ENCODE measurements around the gene NTN5.
"Not testable (repeated sequence)": the region's sequence is repeated elsewhere in the genome, so short reads cannot be mapped to it uniquely, and the experiment has no call there.

Gene NTN5

DNA sequence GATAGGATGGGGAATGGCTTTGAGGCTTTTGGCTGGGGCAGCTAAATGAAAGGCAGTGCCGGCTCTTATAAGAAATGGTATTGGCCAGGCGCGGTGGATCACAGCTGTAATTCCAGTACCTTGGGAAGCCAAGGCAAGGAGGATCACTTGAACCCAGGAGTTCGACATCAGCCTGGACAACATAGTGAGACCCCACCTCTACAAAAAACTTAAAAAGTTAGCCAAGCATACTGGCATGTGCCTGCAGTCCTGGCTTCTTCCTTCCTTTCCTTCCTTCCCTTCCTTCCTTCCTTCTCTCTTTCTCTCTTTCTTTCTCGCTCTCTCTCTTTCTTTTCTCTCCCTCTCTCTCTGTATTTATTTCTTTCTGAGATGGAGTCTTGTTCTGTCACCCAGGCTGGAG, 30.0 kb downstream of the NTN5 start:
- no peak for DNase-seq

DNA sequence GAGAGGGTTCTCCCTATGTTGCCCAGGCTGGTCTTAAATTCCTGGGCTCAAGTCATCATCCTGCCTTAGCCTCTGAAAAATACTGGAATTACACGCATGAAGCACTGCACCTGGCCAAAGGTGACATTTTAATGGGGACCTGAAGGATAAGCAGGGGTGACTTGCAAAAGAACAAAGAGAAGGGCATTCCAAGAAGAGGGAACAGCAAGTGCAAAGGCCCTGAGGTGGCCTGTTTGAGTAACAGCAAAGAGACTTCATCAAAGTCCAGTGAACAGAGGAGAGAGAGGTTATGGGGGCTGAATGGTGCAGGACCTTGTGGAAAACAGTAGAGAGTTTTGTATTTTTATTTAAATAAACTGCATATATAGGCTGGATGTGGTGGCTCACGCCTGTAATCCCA, 31.0 kb downstream of the NTN5 start:
- DNase-seq, result no peak

DNA sequence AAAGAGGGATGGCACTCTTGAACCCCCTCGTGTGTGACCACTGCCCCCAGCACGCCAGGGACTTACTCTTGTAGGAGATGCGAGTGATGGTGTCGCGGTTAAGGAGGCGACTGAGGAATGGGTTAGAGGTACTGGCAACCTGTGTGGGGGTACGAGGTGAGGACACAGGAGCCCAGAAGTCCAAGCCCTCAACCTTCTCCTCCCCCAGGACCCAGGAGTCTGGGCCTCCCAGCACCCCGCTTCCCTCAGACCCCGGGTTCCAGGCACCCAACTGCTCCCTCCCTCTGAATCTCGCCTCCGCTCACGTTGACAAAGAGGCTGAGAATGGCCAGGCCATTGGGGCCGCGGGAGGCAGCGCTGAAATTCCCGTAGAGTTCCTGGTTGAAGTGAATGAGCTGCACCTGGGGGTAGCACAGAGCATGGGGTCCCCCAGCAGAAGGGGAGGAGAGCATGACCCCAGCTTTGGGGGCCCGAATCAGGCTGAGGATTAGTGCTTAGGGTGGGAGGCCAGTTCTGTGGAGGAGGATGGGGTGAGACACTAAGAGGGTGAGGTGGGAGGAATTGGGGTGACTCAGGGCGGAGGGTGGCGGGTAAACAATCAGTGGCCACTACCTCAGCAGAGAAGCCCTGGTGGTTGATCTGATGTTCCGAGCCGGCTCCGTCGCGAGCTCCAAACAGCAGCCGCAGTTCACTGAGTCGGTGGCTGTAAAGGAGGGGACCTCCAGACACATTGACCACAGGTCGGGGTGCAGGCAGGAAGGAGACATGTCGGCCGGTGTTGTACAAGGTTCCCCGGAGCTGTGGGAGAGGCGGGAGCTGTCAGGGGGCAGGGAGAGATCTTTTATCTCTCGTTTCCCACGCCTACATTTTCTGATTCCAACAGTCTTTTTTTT, 33.1 kb downstream of the NTN5 start:
- no peak for DNase-seq

DNA sequence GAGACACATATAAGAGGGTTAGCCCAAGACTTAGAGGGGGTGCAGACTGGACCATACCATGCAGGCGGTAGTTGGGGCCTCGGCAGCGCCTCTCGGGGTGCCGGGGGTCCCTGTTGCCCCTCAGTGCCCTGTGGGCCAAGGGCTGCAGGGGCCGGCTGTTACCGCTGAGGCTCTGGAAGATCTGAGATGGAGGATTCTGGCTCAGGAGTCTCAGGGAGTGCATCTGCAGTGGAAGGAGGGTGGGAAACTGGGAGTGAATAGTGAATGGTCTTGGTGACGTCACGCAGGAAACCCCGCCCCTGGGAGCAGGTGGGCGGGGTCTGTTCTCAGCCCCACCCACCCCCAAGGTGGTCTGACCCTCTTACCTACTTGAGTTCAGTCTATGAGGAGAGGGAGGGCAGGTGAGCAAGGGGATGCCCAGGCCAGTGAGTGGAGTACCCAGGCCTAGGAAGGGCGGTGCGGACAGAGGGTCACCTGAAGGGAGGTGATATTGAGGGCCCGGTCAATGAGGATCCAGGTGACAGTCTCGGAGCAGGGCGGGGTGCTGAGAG, 33.9 kb downstream of the NTN5 start:
- DNase-seq, result no peak

DNA sequence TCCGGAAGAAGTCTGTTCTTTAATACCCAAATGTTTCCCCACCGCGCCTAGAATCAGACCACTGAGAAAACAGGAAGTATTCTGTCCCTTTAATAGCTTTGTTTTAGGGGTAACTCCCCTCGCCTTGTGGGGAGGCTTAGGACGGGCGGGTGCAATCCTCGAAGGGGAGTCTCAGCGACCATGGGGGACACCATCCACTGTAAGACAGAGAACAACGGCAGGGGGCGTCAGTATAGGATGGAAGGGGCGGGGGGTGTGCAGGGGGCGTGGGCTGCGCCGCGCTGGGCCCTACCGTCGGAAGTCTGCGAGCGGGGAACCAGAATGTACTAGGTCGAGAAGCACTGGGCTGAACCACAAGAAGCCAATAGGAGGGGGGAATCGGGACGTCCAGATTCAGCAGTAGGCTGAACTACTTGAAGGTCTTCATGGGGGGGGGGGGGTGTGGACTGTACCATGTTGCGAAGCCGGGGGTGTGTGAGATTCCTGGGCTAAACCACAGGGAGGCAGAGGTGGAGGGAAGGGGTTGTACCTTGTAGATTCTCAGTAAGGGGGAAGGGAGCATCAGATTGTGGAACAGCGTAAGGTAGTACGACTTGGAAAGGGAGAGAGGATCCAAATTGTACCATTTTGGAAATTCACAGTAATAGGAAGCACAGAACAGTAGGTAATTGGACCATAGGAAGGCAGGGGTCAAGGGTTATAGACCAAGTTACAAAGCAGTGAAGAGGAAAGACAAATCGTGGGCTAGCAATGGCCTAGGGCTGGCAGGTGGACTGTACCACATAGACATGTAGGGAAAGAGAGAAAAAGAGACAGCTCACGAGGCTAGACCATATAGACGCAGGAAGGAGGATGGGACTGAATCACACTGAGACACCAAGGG, 34.6 kb downstream of the NTN5 start:
- DNase-seq, result peak; percentile 86

DNA sequence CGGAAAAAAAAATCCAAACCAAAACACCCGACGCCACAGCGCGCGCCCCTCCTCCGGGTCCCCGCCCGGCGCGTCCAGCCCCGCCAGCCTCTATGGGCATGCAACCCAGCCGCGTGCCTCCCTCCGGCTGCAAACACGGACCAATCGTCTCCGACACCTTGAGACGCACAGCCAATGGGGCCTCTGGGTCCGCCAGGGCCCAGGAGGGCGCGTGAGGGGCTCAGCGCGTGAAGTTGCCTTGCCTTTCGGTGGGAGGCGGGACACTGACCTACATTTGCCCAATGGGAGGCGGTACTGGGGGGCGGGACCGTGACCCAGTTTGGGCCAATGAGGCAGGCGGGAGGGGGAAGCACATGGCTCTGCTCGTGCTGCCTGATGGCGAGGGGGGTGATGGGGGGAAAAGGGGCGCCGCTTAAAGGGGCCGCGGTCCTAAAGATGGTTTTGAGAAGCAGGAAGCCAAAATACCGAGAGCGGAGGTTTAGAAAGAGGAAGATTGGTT, 35.3 kb downstream of the NTN5 start:
- DNase-seq, result peak; percentile 98

DNA sequence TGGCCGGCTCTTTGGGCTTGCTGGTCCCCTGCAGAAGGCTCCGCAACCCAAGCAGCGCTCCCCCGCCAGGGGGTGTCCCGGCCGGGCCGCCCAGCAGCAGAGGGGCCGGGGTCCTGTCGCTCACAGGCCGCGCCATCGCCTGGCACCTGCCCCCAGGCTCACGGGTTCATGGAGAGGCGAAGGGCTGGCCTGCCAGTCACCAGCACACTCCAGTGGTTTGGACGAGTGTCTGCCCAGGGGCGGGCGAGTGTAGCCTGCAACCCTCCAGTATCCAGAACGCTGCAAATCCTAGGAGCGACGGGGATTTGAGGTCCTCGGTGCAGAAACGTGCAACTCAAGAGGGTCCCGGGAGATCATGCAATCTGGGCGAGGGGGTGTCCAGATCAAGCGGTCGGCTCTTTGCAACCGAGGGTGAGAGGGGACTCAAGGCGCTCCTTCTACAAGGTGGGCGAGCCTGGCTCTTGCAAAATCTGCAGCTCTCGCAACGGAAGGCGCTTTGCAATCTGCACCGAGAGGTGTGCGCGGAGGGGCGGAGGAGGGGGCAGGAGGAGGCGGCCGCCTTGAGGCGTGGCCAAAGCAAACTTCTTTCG, 35.9 kb downstream of the NTN5 start, which contains the start of gene DBP:
DBP (minus strand) TSS at position 521 of the 590 bp plus-strand sequence; CDS start at position 136, 385 bp downstream.
- DNase-seq, result peak; percentile 61

DNA sequence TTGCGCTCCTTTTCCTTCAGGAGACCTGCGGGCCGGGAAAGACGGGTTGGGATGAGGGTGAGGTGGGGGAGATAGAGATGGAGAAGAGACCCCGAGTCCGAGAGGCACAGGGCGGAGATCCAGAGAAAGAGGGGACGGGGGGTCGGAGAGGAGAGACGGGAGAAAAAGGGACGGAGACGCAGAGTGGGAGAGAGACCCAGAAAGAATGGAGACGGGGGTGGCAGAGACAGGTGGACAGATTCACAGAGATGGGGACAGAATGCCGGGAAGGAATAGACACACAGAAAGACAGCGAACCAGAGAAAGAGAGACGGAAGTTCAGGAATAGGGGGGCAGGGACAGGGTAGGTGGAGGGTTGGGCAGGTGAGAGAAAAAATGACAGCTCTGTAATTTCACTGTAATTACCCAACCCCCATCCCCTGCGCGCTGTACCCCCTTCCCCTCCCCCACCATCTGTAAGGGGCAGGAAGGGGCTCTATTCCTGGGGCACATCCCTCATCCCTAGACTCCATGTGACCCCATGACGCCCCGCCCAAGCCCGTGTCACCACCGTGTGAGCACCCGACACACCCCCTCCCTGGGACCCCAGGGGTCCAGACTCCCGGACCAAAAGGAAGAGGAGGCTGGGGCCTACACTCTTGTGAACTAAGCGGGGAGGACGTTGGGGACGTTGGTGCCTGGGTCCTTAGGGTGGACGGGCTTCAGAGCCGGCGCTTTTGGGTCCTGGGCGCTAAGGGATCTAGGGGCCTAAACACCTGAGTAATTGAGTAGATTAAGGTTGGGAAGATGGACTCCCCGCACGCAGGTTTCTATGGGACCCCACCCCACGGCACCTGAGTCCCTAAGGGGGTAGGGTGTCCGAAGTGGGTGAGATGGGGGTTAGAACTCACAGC, 36.6 kb downstream of the NTN5 start:
- no peak for DNase-seq

DNA sequence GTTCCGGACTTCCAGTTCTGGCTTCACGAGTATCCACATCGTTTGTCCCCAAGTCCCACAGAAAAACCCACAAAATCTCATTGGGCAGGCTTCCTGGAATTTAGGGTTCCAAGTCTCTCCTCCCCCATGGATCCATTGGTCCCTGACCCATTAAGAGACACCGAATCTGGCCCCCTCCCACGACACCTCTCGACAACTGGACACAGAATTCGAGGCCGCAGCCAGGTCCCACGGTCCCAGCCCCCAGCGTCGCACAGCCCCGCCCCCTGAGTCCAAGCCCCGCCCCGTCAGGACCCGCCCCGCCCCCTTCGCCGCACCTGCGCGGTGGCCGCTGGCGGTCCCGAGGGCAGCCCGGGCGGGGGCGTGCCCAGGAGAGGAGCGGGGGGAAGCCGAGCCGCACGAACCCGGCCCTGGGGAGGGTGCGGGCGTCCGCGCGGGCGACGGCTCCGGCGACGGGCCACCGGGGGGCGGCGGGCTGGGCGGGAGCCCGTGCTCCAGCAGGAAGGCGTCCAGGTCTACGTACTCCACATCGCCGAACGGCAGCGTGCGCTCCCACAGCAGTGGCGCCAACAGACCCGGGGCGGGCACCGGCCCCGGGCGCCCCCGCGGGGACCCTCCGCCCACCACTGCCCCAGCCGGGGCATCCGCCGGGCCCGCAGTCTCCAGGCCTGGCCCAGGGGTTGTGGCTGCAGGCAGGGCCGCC, 37.4 kb downstream of the NTN5 start:
- DNase-seq, result peak; percentile 51

DNA sequence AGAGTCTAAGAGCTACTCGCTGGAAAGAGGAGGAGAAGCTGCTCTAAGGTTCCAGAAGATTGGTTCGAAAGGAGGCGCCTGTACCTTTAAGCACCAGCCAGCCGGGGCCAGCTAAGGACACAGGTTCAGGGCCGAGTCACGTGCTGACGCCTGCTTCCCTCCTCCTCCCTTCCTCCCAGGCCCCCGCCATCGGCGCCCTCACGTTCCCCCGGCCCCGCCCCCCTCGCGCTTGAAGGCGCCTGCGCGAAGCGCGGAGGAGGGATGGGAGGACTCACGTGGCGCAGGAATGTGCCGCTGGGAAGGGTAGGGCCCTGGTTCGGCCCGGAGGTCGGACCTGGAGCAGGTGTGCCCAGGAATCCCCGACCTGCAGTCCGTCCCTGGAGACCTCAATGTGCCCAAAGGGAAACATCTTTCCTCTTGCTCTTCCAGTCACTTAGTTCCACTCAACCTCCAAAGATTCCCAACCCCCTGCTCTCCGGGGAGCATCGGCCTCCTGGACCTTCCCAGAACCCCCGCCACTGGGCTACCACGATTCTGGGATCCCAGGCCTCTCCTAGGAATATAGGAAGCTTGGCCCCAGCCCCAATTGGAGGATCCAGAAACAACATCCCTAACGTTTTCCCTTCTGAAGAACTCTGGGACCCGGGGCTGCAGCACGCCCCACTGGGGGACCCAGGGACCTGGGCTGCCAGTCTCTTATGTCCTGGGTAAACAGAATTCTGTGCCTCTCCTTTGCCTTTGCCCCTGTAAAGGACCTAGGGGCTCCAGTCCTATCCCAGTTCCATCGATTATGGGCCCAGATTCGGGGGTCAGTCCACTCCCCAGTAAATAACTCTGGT, 38.2 kb downstream of the NTN5 start:
- peak; percentile 90 for DNase-seq

DNA sequence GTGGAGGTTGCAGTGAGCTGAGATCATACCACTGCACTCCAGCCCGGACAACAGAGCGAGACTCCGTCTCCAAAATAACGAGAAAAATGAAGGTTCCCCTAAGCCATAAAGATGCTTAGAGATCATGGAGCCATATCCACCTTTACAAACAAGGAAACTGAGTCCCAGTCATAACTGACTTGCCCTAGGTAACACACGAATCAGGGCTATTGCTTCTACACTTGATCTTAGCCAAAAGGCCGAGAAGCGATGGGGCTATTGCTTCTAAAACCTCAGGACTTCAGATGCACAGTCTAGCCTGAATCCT, 38.8 kb downstream of the NTN5 start:
- DNase-seq, result no peak

DNA sequence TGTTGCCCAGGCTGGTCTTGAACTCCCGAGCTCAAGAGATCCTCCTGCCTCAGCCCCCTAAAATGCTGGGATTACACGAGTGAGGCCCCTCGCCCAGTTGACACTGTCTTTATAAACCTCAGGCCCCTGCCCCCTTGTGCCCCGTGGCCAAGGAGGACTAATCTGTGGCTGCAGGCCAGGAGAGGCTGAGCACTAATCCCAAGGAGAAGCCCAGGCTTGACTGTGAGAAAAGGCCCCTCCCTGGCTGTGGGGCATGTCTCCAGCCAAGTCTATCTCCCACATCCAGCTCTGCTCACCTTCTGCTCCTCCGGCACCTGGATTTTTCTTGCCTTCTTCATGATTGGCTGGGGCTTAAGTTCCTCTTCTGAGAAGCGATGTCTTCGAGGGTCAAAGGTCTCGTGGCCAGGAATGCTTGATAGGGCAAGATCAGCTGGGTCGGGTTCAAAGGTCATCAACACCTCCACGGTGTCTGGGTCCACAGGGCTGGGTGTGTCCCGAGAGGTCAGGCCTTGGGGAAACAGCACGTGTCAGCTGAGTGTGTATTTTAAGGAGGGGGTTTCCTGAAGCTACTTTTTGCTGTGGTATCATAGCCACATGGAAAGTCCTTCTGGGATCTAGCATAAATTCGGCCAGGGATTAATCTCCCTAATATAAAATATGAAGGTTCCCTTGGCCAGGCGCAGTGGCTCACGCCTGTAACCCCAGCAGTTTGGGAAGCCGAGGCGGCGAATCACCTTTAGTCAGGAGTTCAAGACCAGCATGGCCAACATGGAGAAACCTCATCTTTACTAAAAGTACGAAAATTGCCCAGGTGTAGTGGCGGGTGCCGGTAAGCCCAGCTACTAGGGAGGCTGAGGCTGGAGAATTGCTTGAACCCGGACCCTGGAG, 39.4 kb downstream of the NTN5 start:
- no peak for DNase-seq

DNA sequence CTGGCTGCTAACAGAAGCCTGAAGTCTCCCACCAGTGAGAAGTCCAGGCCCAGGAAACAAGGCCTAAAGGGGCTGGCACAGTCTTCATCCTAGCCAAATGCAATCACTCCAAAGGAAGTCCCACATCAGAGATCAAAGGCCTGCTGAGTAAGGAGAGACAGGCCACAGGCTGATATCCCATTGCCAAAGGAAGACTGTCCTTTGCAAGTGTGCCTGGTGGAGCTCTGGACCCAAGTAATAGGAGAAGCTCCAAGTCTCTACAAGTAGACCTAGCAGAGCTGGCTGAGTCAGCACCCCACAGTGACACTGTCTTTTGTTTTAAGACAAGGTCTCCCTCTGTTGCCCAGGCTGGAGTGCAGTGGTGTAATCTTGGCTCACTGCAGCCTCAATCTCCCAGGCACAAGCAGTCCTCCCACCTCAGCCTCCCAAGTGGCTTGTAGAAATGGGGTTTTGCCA, 40.1 kb downstream of the NTN5 start:
- DNase-seq, result no peak

DNA sequence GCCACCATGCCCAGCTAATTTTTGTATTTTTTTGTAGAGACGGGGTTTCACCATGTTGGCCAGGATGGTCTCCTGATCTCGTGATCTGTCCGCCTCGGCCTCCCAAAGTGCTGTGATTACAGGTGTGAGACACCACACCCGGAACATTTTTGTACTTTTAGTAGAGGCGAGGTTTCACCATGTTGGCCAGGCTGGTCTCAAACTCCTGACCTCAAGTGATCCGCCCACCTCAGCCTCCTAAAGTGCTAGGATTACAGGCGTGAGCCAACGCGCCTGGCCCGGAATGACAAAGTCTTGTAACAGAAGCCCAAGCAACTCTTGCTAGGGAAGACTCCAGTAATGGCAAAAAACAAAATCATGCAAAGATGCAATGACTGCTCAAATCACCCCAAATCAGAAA, 40.5 kb downstream of the NTN5 start:
- DNase-seq, result not testable (repeated sequence)

DNA sequence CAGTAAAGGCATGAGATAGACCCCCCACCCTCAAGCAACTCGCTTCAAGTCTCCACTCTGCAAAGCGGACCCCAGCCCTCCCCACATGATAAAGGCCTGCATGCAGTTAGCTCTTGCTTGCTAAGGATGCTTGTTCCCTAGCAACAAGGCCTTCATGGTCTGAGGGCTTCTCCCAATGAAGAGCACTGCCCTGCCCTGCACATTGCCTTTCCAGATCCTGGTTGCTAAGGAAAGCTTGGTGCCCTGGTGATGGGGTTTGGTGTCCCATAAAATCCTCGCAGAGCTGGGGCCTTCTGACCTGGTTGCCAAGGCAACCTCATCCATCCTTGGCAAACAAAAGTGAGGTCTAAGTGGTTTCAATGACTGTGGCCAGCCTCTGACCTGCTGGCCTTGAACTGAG, 41.6 kb downstream of the NTN5 start:
- DNase-seq, result no peak

DNA sequence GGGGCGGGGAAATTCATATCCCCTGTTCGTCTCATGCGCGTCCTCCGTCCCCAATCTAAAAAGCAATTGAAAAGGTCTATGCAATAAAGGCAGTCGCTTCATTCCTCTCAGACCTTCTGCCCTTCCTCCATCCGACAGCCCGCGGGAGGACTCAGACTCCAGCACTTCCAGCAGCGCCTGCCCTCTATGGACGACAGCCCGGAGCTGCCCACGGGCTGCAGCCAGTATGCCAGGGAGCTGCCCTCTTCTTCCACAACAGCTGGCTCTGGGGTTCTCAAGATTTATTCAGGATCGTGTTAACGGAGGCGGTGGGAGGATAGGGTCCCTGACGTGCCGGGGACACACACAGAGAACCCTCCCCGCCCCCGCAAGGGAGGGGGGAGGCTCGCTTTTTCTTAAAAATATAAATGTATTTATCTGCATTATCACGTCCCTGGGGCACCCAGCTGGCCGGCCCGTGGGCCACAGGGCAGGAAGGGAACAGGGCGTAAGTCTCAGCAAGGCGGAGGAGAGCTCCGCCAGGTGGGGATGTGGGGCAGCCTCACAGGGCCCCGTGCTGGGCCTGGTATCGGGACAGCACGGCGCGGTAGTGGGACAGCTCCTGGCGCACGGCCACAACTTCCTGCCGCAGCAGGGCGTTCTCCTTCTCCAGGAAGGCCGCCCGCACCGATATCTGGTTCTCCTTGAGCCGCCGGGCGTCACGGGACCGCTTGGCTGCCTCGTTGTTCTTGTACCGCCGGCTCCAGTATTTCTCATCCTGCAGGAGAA, 42.3 kb downstream of the NTN5 start:
- no peak for DNase-seq

DNA sequence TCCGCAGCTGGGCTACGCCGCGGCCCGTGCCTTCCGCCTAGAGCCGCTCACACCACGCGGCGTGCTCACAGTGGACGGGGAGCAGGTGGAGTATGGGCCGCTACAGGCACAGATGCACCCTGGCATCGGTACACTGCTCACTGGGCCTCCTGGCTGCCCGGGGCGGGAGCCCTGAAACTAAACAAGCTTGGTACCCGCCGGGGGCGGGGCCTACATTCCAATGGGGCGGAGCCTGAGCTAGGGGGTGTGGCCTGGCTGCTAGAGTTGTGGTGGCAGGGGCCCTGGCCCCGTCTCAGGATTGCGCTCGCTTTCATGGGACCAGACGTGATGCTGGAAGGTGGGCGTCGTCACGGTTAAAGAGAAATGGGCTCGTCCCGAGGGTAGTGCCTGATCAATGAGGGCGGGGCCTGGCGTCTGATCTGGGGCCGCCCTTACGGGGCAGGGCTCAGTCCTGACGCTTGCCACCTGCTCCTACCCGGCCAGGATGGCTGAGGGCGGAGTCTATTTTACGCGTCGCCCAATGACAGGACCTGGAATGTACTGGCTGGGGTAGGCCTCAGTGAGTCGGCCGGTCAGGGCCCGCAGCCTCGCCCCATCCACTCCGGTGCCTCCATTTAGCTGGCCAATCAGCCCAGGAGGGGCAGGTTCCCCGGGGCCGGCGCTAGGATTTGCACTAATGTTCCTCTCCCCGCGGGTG, 43.1 kb downstream of the NTN5 start:
- peak; percentile 47 for DNase-seq

DNA sequence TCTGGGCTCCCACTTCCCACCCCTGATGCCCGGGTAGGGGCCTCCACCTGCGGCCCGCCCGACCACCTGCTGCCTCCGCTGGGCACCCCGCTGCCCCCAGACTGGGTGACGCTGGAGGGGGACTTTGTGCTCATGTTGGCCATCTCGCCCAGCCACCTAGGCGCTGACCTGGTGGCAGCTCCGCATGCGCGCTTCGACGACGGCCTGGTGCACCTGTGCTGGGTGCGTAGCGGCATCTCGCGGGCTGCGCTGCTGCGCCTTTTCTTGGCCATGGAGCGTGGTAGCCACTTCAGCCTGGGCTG, 43.6 kb downstream of the NTN5 start:
- no peak for DNase-seq

Measured in NCI-H748 treated with DMSO at 0.1 percent for 48 hours (cell line).